ENCODE measurements around the gene MPPED1. TPM values are rescaled to one million over a fixed set of nuclear protein-coding genes. Genes with fewer than 3 reads are reported as not detected.

The MPPED1 gene
- total RNA-seq, 1 donor from 2014 or later = not detected

- H3K9me3 Mint-ChIP-seq (ENCODE audit: low read depth) = no peaks in the 10 kb centered on the region
- no peaks in the 10 kb centered on the region for H3K4me1 Mint-ChIP-seq (ENCODE audit: low read depth)
- H3K27ac Mint-ChIP-seq (ENCODE audit: unreplicated experiment) = no peak overlapping the region
- no peak for DNase-seq (ENCODE audit: low spot score)
- H3K27me3 Mint-ChIP-seq (ENCODE audit: low read depth) = peaks cover 8% of the 10 kb centered on the region
- no peak for TF ChIP-seq CTCF (IDR thresholded peaks at IDR 0.05)
- H3K36me3 Mint-ChIP-seq (ENCODE audit: low read depth) = no peaks in the 10 kb centered on the region
- H3K4me3 Mint-ChIP-seq (ENCODE audit: unreplicated experiment) = no peak overlapping the region
Measured at GRCh38 chr22:43550672-43551071, 138.9 kb downstream of the MPPED1 start.

GRCh38 chr22:43553451-43554258 lies 141.8 kb downstream of the MPPED1 start:
- Mint-ChIP-seq H3K27ac (ENCODE audit: unreplicated experiment) (no peak overlapping the region), H3K36me3 (ENCODE audit: low read depth) (no peaks in the 10 kb centered on the region), H3K9me3 (ENCODE audit: low read depth) (peaks cover 5% of the 10 kb centered on the region), H3K4me1 (ENCODE audit: low read depth) (no peaks in the 10 kb centered on the region), H3K4me3 (ENCODE audit: unreplicated experiment) (no peak overlapping the region), H3K27me3 (ENCODE audit: low read depth) (peaks cover 7% of the 10 kb centered on the region)
- peak; percentile 72 for DNase-seq (ENCODE audit: low spot score)
- TF ChIP-seq CTCF (IDR thresholded peaks at IDR 0.05) = no peak

- H3K27me3 Mint-ChIP-seq (ENCODE audit: low read depth) = peaks cover 7% of the 10 kb centered on the region
- no peak for TF ChIP-seq CTCF (IDR thresholded peaks at IDR 0.05)
- H3K27ac Mint-ChIP-seq (ENCODE audit: unreplicated experiment) = no peak overlapping the region
- H3K4me1 Mint-ChIP-seq (ENCODE audit: low read depth) = no peaks in the 10 kb centered on the region
- DNase-seq (ENCODE audit: low spot score) = peak; percentile 10
- H3K9me3 Mint-ChIP-seq (ENCODE audit: low read depth) = peaks cover 10% of the 10 kb centered on the region
- H3K4me3 Mint-ChIP-seq (ENCODE audit: unreplicated experiment) = no peak overlapping the region
- H3K36me3 Mint-ChIP-seq (ENCODE audit: low read depth) = no peaks in the 10 kb centered on the region
Measured at GRCh38 chr22:43554259-43554636, 142.4 kb downstream of the MPPED1 start.

GRCh38 chr22:43554694-43555365 lies 143.0 kb downstream of the MPPED1 start:
- Mint-ChIP-seq H3K4me3 (ENCODE audit: unreplicated experiment) (no peak overlapping the region), H3K9me3 (ENCODE audit: low read depth) (peaks cover 10% of the 10 kb centered on the region), H3K4me1 (ENCODE audit: low read depth) (no peaks in the 10 kb centered on the region), H3K27ac (ENCODE audit: unreplicated experiment) (no peak overlapping the region), H3K27me3 (ENCODE audit: low read depth) (peaks cover 4% of the 10 kb centered on the region), H3K36me3 (ENCODE audit: low read depth) (no peaks in the 10 kb centered on the region)
- no peak for TF ChIP-seq CTCF (IDR thresholded peaks at IDR 0.05)
- no peak for DNase-seq (ENCODE audit: low spot score)

GRCh38 chr22:43555561-43556515 lies 144.0 kb downstream of the MPPED1 start:
- Mint-ChIP-seq H3K27ac (ENCODE audit: unreplicated experiment) (no peak overlapping the region), H3K9me3 (ENCODE audit: low read depth) (peaks cover 10% of the 10 kb centered on the region), H3K27me3 (ENCODE audit: low read depth) (peaks cover 2% of the 10 kb centered on the region), H3K4me1 (ENCODE audit: low read depth) (no peaks in the 10 kb centered on the region), H3K36me3 (ENCODE audit: low read depth) (no peaks in the 10 kb centered on the region), H3K4me3 (ENCODE audit: unreplicated experiment) (no peak overlapping the region)
- peak; percentile 54 for DNase-seq (ENCODE audit: low spot score)
- no peak for TF ChIP-seq CTCF (IDR thresholded peaks at IDR 0.05)

All from chondrocyte (in vitro differentiated cells).